Measurements from ENCODE around the gene C16orf74.

Gene C16orf74

DNA sequence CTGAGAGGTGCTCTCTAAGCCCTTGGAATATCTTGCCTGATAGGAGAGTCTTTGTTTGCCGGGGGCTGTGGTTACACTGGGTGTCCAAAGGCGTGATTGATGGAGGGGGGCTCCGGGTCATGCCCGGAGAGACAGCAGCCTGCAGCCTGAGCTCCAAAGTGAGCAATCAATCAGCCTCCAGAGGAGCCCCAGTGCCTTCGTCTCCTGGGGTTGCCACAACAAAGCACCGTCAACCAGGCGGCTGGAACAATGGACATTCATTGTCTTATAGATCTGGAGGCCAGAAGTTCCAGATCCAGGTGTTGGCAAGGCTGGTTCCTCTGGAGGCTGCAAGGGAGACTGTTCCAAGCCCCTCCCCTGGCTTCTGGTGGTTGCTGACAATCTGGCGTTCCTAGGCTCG, 38.1 kb downstream of the C16orf74 start (continued):
- TF ChIP-seq, protein P1, sequence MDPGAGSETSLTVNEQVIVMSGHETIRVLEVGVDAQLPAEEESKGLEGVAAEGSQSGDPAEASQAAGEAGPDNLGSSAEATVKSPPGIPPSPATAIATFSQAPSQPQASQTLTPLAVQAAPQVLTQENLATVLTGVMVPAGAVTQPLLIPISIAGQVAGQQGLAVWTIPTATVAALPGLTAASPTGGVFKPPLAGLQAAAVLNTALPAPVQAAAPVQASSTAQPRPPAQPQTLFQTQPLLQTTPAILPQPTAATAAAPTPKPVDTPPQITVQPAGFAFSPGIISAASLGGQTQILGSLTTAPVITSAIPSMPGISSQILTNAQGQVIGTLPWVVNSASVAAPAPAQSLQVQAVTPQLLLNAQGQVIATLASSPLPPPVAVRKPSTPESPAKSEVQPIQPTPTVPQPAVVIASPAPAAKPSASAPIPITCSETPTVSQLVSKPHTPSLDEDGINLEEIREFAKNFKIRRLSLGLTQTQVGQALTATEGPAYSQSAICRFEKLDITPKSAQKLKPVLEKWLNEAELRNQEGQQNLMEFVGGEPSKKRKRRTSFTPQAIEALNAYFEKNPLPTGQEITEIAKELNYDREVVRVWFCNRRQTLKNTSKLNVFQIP (CRISPR knock-in tag; IDR thresholded peaks at IDR 0.05; ENCODE audit: borderline replicate concordance, low read depth) = no peak

DNA sequence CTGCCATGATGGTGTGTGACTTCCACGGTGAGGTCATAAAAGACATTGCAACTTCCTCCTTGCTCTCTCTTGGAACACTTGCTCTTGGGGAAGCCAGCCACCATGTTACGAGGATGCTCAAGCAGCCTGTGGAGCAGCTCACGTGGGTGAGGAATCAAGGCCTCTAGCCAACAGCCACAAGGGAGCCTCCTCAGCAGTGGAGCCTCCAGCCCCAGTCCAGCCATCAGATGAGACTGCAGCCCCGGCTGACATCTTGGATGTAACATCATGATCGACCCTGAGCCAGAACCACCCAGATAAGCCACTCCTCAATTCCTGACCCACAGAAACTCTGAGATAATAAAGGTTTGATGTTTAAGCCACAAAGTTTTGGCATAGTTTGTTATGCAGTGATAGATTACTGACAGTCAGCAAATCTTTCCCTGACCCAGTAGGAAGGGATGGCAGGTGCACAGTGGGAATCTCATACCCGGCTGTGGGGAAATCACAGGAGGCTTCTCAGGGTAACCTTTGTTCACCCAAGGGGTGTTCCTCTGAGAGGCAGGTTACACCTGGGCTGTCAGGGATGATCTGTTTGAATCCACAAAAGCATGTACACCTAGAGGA, 38.8 kb downstream of the C16orf74 start:
- TF ChIP-seq ISL1 (CRISPR knock-in tag; IDR thresholded peaks at IDR 0.05) (no peak), BACH2 (CRISPR knock-in tag; IDR thresholded peaks at IDR 0.05; ENCODE audit: borderline replicate concordance) (no peak), ZNF8 (CRISPR knock-in tag; IDR thresholded peaks at IDR 0.05) (no peak), TOX (CRISPR knock-in tag; IDR thresholded peaks at IDR 0.05; ENCODE audit: borderline replicate concordance) (no peak)
- no peak for ATAC-seq

DNA sequence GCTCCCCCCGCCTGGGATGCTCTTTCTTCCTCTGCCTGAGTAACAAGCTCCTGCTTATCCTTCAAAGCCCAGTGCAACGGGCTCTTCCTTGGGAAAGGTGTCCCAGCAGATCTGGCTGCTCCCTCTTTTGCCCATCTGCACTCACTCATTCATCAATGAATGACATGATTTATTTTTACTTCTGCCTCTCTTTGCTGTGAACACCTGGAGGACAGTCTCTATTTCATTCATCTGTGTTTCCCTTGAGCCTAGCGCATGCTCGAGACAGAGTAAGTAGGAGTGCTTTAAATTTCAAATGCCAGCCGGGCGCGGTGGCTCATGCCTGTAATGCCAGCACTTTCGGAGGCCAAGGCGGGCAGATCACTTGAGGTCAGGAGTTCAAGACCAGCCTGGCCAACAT, 40.2 kb downstream of the C16orf74 start:
- TF ChIP-seq ZFP3 (CRISPR knock-in tag; IDR thresholded peaks at IDR 0.05) (0 out of 2 replicates have a peak, but pooled peaks have one; percentile 43), GLIS3 (CRISPR knock-in tag; IDR thresholded peaks at IDR 0.05) (no peak), OSR1 (CRISPR knock-in tag; IDR thresholded peaks at IDR 0.05) (no peak)
- no peak for ATAC-seq

DNA sequence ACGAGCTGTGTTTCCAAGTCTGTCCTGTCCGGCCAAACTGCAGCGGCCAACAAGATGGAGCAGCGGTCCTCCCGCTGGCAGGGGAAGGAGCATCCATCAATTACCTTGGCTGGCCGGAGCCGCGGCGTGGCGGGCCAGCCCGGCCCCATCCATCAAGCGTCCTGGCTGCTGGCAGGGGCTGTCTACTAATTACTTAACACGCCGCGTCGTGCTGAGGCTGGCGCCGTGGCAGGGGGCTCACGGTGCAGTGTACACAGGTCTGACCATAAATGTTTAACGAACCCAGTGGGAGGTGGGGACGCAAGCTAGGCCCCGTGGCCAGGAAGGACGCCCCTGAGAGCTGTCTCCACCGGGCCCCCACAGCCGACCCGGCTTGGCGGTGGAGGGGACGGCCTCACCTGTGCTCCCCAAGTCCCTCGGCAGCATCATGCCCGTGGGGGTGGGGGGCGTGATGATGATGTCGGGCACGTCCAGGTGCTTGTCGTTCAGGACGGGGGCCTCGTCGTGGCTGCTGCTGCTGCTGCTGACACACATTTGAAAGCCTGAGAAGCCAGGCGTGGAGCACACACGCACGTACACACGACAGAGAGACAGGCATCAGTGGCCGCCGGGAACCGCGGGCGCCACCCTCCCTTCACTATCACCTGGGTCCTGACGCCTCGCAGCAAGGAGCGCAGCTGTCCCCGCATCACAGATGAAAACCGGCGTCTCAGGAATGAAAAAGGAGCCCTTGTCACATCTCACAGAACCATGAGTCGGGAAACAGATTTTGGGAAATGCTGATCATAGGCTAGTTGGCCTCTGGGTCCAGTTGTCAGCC, 40.9 kb downstream of the C16orf74 start:
- no peak for ATAC-seq
- no peak for TF ChIP-seq TOX (CRISPR knock-in tag; IDR thresholded peaks at IDR 0.05; ENCODE audit: borderline replicate concordance)
- no peak for TF ChIP-seq SNAI2 (CRISPR knock-in tag; IDR thresholded peaks at IDR 0.05)

DNA sequence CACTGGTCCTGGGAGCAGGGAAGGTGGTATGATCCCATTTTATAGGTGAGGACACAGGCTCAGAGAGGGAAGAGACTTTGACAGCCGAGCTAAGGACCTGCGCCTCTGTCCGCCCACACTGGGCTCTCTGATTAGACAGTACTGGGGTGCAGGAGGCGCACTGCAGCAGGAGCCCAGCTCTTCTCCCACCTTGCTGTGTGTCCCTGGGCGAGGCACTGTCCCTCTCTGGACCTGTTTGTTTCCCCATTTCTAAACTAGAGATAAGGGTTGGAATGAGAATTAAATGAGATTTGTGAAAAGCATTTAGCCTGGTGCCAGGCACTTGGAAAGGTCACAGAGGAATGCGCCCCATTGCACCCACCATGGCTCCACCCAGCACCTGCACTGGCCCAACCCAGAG, 42.6 kb downstream of the C16orf74 start:
- TF ChIP-seq ZNF70 (CRISPR knock-in tag; IDR thresholded peaks at IDR 0.05) = no peak
- TF ChIP-seq ISL1 (CRISPR knock-in tag; IDR thresholded peaks at IDR 0.05) = no peak
- no peak for TF ChIP-seq CSDC2 (CRISPR knock-in tag; IDR thresholded peaks at IDR 0.05)
- no peak for TF ChIP-seq BACH2 (CRISPR knock-in tag; IDR thresholded peaks at IDR 0.05; ENCODE audit: borderline replicate concordance)
- TF ChIP-seq, protein P1 (CRISPR knock-in tag; IDR thresholded peaks at IDR 0.05; ENCODE audit: borderline replicate concordance, low read depth) = no peak
- TF ChIP-seq, protein P2, sequence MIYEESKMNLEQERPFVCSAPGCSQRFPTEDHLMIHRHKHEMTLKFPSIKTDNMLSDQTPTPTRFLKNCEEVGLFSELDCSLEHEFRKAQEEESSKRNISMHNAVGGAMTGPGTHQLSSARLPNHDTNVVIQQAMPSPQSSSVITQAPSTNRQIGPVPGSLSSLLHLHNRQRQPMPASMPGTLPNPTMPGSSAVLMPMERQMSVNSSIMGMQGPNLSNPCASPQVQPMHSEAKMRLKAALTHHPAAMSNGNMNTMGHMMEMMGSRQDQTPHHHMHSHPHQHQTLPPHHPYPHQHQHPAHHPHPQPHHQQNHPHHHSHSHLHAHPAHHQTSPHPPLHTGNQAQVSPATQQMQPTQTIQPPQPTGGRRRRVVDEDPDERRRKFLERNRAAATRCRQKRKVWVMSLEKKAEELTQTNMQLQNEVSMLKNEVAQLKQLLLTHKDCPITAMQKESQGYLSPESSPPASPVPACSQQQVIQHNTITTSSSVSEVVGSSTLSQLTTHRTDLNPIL (CRISPR knock-in tag; IDR thresholded peaks at IDR 0.05; ENCODE audit: low read depth) = no peak
- TF ChIP-seq ESRRG (CRISPR knock-in tag; IDR thresholded peaks at IDR 0.05) = no peak
- no peak for ATAC-seq

DNA sequence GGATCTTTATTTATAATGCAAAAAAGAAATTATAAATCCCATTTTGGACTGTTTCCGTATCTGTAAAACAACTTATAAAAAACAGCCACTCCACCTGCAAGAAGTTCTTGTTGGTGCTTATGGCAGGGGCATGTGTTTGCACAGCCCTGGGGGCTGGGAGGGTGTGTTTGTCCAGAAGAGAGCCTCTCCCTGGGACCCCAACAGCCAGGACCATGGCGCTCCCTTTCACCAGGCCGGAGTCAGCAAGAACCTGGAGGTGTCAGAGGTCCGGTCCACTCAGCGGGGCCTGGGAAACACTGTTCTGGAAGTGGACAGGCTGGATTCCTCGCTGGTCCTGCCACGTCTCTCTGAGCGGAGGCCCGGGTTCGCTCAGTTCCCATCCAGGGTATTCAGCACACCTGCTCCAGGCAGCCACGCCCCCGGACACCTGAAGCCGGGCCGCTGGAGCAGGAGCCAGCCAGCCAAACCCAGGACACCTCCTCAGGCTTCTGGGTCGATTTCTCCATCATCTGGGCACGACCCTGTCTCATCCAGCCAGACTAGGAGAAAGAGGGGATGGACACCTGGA, 43.3 kb downstream of the C16orf74 start:
- no peak for ATAC-seq
- no peak for TF ChIP-seq BACH2 (CRISPR knock-in tag; IDR thresholded peaks at IDR 0.05; ENCODE audit: borderline replicate concordance)
- no peak for TF ChIP-seq ARNTL (CRISPR knock-in tag; IDR thresholded peaks at IDR 0.05; ENCODE audit: borderline replicate concordance, low read depth)
- TF ChIP-seq, protein P2 (CRISPR knock-in tag; IDR thresholded peaks at IDR 0.05; ENCODE audit: low read depth) = no peak
- TF ChIP-seq ZC3H10 (CRISPR knock-in tag; IDR thresholded peaks at IDR 0.05) = no peak
- no peak for TF ChIP-seq SNAI2 (CRISPR knock-in tag; IDR thresholded peaks at IDR 0.05)
- TF ChIP-seq, protein P3, sequence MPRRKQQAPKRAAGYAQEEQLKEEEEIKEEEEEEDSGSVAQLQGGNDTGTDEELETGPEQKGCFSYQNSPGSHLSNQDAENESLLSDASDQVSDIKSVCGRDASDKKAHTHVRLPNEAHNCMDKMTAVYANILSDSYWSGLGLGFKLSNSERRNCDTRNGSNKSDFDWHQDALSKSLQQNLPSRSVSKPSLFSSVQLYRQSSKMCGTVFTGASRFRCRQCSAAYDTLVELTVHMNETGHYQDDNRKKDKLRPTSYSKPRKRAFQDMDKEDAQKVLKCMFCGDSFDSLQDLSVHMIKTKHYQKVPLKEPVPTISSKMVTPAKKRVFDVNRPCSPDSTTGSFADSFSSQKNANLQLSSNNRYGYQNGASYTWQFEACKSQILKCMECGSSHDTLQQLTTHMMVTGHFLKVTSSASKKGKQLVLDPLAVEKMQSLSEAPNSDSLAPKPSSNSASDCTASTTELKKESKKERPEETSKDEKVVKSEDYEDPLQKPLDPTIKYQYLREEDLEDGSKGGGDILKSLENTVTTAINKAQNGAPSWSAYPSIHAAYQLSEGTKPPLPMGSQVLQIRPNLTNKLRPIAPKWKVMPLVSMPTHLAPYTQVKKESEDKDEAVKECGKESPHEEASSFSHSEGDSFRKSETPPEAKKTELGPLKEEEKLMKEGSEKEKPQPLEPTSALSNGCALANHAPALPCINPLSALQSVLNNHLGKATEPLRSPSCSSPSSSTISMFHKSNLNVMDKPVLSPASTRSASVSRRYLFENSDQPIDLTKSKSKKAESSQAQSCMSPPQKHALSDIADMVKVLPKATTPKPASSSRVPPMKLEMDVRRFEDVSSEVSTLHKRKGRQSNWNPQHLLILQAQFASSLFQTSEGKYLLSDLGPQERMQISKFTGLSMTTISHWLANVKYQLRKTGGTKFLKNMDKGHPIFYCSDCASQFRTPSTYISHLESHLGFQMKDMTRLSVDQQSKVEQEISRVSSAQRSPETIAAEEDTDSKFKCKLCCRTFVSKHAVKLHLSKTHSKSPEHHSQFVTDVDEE (CRISPR knock-in tag; IDR thresholded peaks at IDR 0.05) = no peak
- TF ChIP-seq, protein P1 (CRISPR knock-in tag; IDR thresholded peaks at IDR 0.05; ENCODE audit: borderline replicate concordance, low read depth) = no peak
- no peak for TF ChIP-seq GLIS3 (CRISPR knock-in tag; IDR thresholded peaks at IDR 0.05)
